SK-N-SH treated with all-trans-retinoic acid at 6 μM for 48 hours (cell line): ENCODE results near the gene WDR11.
A peak's percentile ranks its signal among the peaks of the same experiment; 100 is the strongest.

Experiments
- ATAC-seq: fragments of 200-7000 bp; cut with Tn5 transposase; 3 replicates; pipeline ENCODE4 v1.9.1; 2020; ENCODE audit warnings: mild to moderate bottlenecking, moderate library complexity
- BACH2 ChIP-seq: fragments of 250-450 bp; sonication (Bioruptor Pico); IDR thresholded peaks from 2 replicates; pipeline ENCODE4 v1.9.0; 2021; ENCODE audit warnings: mild to moderate bottlenecking, borderline replicate concordance
- CREB5 ChIP-seq: fragments of 250-450 bp; sonication (Bioruptor Pico); IDR thresholded peaks from 2 replicates; pipeline ENCODE4 v1.5.1; 2020; ENCODE audit warnings: low read depth, mild to moderate bottlenecking, moderate library complexity
- CSDC2 ChIP-seq: fragments of 250-450 bp; sonication (Bioruptor Pico); IDR thresholded peaks from 2 replicates; pipeline ENCODE4 v1.5.0; 2020; ENCODE audit warnings: mild to moderate bottlenecking, moderate library complexity
- CSRNP3 ChIP-seq: fragments of 250-450 bp; sonication (Bioruptor Pico); IDR thresholded peaks from 2 replicates; pipeline ENCODE4 v1.5.1; 2021; ENCODE audit warnings: mild to moderate bottlenecking, moderate library complexity
- ESRRG ChIP-seq: fragments of 250-450 bp; sonication (Bioruptor Pico); IDR thresholded peaks from 2 replicates; pipeline ENCODE4 v1.6.1; 2021; ENCODE audit warnings: mild to moderate bottlenecking
- GLIS3 ChIP-seq: fragments of 250-450 bp; sonication (Bioruptor Pico); IDR thresholded peaks from 2 replicates; pipeline ENCODE4 v1.5.0; 2020; ENCODE audit warnings: mild to moderate bottlenecking, moderate library complexity
- ISL1 ChIP-seq: fragments of 250-450 bp; sonication (Bioruptor Pico); IDR thresholded peaks from 2 replicates; pipeline ENCODE4 v2.1.2; 2022; ENCODE audit warnings: mild to moderate bottlenecking, moderate library complexity
- PATZ1 ChIP-seq: fragments of 250-450 bp; sonication (Bioruptor Pico); IDR thresholded peaks from 2 replicates; pipeline ENCODE4 v1.8.0; 2020; ENCODE audit warnings: mild to moderate bottlenecking, moderate library complexity, borderline replicate concordance
- PPARA ChIP-seq: fragments of 250-450 bp; sonication (Bioruptor Pico); IDR thresholded peaks from 2 replicates; pipeline ENCODE4 v1.5.0; 2020; ENCODE audit warnings: mild to moderate bottlenecking, borderline replicate concordance
- RARB ChIP-seq: fragments of 250-450 bp; sonication (Bioruptor Pico); IDR thresholded peaks from 2 replicates; pipeline ENCODE4 v1.8.0; 2021; ENCODE audit warnings: mild to moderate bottlenecking, moderate library complexity
- SNAI2 ChIP-seq: fragments of 250-450 bp; sonication (Bioruptor Pico); IDR thresholded peaks from 2 replicates; pipeline ENCODE4 v1.5.0; 2020; ENCODE audit warnings: mild to moderate bottlenecking, moderate library complexity
- TCF4 ChIP-seq: fragments of 250-450 bp; sonication (Bioruptor Pico); IDR thresholded peaks from 2 replicates; pipeline ENCODE4 v1.8.0; 2021; ENCODE audit warnings: mild to moderate bottlenecking, moderate library complexity, borderline replicate concordance
- TOX ChIP-seq: fragments of 250-450 bp; sonication (Bioruptor Pico); IDR thresholded peaks from 2 replicates; pipeline ENCODE4 v1.8.0; 2021; ENCODE audit warnings: mild to moderate bottlenecking, moderate library complexity, borderline replicate concordance
- TSHZ2 ChIP-seq: fragments of 250-450 bp; sonication (Bioruptor Pico); IDR thresholded peaks from 2 replicates; pipeline ENCODE4 v1.5.0; 2020; ENCODE audit warnings: mild to moderate bottlenecking, moderate library complexity
- ZC3H10 ChIP-seq: fragments of 250-450 bp; sonication (Bioruptor Pico); IDR thresholded peaks from 2 replicates; pipeline ENCODE4 v1.5.1; 2021; ENCODE audit warnings: mild to moderate bottlenecking, moderate library complexity
- ZFP3 ChIP-seq: fragments of 250-450 bp; sonication (Bioruptor Pico); IDR thresholded peaks from 2 replicates; pipeline ENCODE4 v1.5.0; 2020; ENCODE audit warnings: mild to moderate bottlenecking, moderate library complexity
- ZFP30 ChIP-seq: fragments of 450-650 bp; formaldehyde crosslinking; IDR thresholded peaks from 2 replicates; pipeline ENCODE4 v1.5.0; 2022; ENCODE audit warnings: mild to moderate bottlenecking, moderate library complexity
- ZNF565 ChIP-seq: fragments of 450-650 bp; formaldehyde crosslinking; conservative IDR thresholded peaks from 2 replicates; pipeline ENCODE4 v1.5.0; 2020; ENCODE audit warnings: low read depth, mild to moderate bottlenecking, moderate library complexity
- ZNF70 ChIP-seq: fragments of 450-650 bp; formaldehyde crosslinking; IDR thresholded peaks from 2 replicates; pipeline ENCODE4 v1.5.0; 2020; ENCODE audit warnings: mild to moderate bottlenecking, moderate library complexity
- ZNF8 ChIP-seq: fragments of 450-650 bp; formaldehyde crosslinking; IDR thresholded peaks from 2 replicates; pipeline ENCODE4 v1.5.0; 2020; ENCODE audit warnings: mild to moderate bottlenecking, moderate library complexity

The WDR11 gene

GRCh38 chr10:120945182-120945581 is 94.0 kb downstream of the WDR11 start:
- no peak for ATAC-seq
- TF ChIP-seq TCF4 (CRISPR knock-in tag) (no peak), TOX (no peak), ISL1 (CRISPR knock-in tag) (no peak), ZNF8 (CRISPR knock-in tag) (no peak), SNAI2 (CRISPR knock-in tag) (no peak), ZNF565 (CRISPR knock-in tag) (no peak), ZFP30 (CRISPR knock-in tag) (no peak), PATZ1 (CRISPR knock-in tag) (no peak), ZC3H10 (CRISPR knock-in tag) (no peak), BACH2 (CRISPR knock-in tag) (no peak), RARB (CRISPR knock-in tag) (no peak), TSHZ2 (CRISPR knock-in tag) (no peak), CREB5 (CRISPR knock-in tag) (no peak), CSDC2 (CRISPR knock-in tag) (no peak), ZFP3 (no peak), ESRRG (no peak), CSRNP3 (CRISPR knock-in tag) (no peak)

- ATAC-seq = no peak
Measured at GRCh38 chr10:120945801-120946302, 94.7 kb downstream of the WDR11 start.

GRCh38 chr10:120946497-120946896 is 95.3 kb downstream of the WDR11 start:
- TF ChIP-seq ISL1 (CRISPR knock-in tag) = no peak
- TF ChIP-seq RARB (CRISPR knock-in tag) = no peak
- no peak for TF ChIP-seq ZC3H10 (CRISPR knock-in tag)
- TF ChIP-seq ZNF70 (CRISPR knock-in tag) = no peak
- TF ChIP-seq ZFP3 = no peak
- TF ChIP-seq GLIS3 (CRISPR knock-in tag) = no peak
- no peak for TF ChIP-seq ESRRG
- TF ChIP-seq ZNF565 (CRISPR knock-in tag) = no peak
- no peak for TF ChIP-seq TOX
- TF ChIP-seq CSRNP3 (CRISPR knock-in tag) = no peak
- TF ChIP-seq ZFP30 (CRISPR knock-in tag) = no peak
- TF ChIP-seq PPARA (CRISPR knock-in tag) = no peak
- TF ChIP-seq CREB5 (CRISPR knock-in tag) = no peak
- no peak for ATAC-seq

More at GRCh38 chr10:120945801-120946302, 94.7 kb downstream of the WDR11 start:
- 0 out of 2 replicates have a peak, but pooled peaks have one; percentile 15 for TF ChIP-seq ISL1 (CRISPR knock-in tag)
- no peak for TF ChIP-seq ESRRG
